AG08396 (cell line): Measurements from ENCODE around the gene CNTNAP3B.
"Not testable (repeated sequence)": the region's sequence is repeated elsewhere in the genome, so short reads cannot be mapped to it uniquely, and the experiment has no call there.

Source experiments
- DNase-seq: peaks from one replicate; pipeline ENCODE4 v3.0.0; 2012; ENCODE audit warnings: low spot score, mixed read lengths

The CNTNAP3B gene

DNA sequence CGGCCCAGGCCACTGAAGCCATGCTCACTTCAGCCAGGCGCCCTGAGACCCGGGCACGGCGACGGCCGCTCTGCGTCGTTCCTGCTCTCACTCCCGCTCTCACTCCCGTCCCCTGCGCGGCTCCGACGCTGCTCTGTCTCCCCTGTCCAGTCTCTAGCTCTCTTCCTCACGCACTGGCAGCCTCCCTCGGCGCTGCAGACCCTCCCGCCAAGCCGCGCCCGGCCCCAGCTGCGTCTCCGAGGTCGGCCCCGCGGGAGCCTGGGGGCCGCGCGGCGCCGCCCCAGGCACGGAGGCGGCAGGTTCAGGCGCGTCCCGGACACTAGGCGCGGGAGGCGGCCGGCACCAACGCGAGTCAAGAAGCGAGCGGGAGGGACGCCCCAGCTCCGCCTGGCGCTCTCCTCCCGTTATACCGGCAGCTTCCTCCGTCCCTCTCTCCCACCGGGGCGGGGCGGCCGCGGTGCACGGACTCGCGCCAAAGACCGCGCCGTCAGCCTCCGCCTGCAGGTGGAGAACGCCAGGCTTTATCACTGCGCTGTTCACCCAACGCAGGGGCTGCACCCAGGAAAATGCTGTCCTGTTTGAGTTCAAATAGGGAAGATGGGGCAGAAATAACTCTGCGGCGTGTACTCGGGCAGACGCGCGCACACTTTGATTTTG is at the start of gene CNTNAP3B:
Gene CNTNAP3B (minus strand): TSS at position 354 of the 657 bp plus-strand sequence. CDS start 332 bp downstream, at position 22.
- not testable (repeated sequence) for DNase-seq

- DNase-seq, result not testable (repeated sequence)
These were observed 31.1 kb upstream of the CNTNAP3B start for GRCh38 chr9:42160299-42160698.

DNA sequence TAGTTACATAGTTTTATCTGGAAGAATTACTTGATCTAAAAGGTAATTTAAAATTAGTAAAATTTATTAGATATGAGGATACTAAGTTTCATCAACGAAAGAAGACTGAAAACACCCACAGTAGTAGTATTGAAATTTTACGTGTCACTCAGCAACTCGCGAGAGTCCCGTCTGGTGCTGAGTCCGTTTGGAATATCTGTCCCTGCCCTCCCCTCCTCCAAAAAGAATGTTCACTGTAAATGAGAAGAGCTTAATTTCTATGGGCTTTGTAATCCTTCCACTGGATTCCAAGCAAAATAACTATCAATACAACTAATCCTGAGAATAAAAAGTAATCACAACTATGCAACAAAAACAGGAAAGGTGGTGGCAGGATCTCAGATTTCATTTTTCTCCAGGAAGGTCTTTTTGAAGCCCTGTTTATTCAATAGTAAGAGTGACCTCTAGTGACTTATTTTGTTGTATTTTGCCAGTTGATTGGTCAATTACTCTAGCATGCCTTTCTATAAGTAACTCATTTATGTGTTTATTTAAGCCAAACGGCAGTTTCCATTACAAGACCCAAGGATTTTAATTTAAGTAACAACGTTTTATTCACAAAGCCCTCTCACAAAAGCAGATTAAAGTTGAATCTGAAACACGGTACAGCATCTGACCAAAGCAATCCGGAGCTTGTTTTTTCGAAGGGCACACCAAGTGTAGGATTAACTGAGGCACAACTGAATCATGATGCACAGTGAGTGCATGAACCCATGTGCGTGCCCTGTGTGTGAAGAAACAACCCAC is 2.0 kb downstream of the CNTNAP3B start:
- DNase-seq, result not testable (repeated sequence)

GRCh38 chr9:42121007-42121406 is 8.2 kb downstream of the CNTNAP3B start:
- DNase-seq, result not testable (repeated sequence)

GRCh38 chr9:42095929-42096328 is 33.3 kb downstream of the CNTNAP3B start:
- DNase-seq, result not testable (repeated sequence)

GRCh38 chr9:42084559-42084952 is 44.7 kb downstream of the CNTNAP3B start:
- not testable (repeated sequence) for DNase-seq

- not testable (repeated sequence) for DNase-seq
These were observed 45.2 kb downstream of the CNTNAP3B start for GRCh38 chr9:42083877-42084558.

- not testable (repeated sequence) for DNase-seq
These were observed 48.9 kb downstream of the CNTNAP3B start for GRCh38 chr9:42080376-42080775.

DNA sequence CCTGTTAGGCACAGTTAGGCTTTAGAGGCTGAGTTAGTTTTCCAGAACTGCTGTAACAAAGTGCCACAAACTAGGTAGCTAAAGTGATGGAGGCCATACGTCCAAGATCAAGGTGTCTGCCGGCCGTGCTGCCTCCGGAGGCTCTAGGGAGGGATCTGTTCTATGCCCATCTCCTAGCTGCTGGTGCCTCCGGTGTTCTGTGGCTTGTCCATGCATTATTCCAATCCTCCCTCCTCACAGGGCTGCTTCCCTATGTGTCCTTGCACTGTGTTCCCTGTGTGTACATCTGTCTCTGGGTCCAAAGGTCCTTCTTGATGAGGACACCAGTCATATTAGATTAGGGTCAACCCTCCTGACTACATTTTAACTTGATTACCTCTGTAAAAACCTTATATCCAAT is 54.4 kb downstream of the CNTNAP3B start:
- not testable (repeated sequence) for DNase-seq

GRCh38 chr9:42071026-42071425 is 58.2 kb downstream of the CNTNAP3B start:
- not testable (repeated sequence) for DNase-seq

DNA sequence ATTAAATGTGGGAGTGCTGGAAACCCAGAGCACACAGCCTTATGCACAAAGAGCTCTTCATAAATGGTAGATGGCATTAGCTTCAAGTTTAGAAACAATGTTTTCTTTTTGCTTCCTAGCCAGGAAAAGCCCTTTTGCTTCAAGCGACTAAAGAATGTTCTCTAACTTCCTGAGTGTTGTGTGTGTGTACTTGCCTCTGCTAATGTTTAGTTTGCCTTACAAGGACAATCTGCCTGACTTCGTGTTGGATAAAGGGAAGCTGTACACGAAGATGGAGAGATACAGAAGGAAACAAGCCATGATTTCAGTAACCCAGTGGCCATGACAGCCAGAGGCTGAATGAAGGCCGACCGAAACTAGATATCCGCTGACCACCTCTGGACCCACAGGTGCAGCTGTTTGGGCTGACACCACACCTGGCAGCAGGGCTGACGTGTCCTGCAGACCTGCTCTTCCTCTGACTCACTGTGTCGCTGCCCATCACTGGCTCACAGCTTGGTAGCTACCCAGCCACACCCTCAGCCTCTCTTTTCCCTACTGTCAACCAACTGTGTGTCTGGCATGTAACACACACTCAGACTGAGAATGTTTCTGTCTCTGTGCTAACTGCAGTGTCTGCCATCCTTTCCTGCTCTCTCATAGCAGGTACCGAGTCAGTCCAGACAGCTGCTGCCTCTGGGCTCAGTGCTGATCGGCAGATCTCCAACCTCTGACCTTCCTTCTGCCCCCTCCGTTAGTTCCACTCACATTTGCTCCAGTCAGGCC is 59.0 kb downstream of the CNTNAP3B start:
- DNase-seq, result not testable (repeated sequence)

DNA sequence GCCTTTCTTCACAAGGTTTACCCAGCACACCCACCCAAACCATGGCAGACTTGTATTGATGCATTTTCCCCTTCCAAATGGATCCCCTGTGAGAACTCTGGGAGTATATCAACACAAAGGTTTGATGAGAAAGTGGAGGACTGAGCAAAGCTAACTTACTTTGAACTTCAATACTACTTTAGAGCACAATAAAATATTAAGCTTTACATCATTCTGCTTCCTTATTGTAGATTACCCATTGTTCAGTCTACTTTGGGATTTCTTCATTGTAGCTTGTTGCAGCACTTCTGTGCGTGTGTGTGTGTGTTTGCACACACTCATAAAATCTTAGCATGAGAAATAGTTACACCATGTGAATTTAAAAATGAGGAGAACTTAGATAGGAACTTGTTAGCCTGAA is 75.4 kb downstream of the CNTNAP3B start:
- not testable (repeated sequence) for DNase-seq

DNA sequence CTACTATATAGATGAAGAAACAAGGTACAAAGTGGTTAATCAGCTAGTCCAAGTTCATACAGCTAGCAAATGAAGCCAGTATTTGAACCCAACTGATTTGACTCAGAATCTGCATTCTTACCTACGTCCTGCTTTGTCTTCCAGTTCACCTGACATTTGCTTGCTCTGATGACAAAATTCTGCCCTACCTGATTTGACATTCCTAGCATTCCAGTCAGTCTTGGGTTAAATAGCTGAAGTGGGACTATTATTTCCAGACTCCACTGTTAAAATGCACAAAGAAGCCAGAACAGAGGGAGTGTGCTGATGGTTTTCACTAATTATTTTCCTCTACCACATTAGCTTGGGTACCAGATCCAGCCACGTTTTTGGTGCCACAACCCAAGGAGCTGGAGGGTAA is 78.5 kb downstream of the CNTNAP3B start:
- DNase-seq, result not testable (repeated sequence)

GRCh38 chr9:42044422-42045010 is 84.7 kb downstream of the CNTNAP3B start:
- not testable (repeated sequence) for DNase-seq

- DNase-seq, result not testable (repeated sequence)
These were observed 95.7 kb downstream of the CNTNAP3B start for GRCh38 chr9:42033541-42033940.

GRCh38 chr9:42020639-42021038 is 108.6 kb downstream of the CNTNAP3B start:
- not testable (repeated sequence) for DNase-seq

GRCh38 chr9:42018220-42018922 is 110.9 kb downstream of the CNTNAP3B start:
- DNase-seq, result not testable (repeated sequence)

DNA sequence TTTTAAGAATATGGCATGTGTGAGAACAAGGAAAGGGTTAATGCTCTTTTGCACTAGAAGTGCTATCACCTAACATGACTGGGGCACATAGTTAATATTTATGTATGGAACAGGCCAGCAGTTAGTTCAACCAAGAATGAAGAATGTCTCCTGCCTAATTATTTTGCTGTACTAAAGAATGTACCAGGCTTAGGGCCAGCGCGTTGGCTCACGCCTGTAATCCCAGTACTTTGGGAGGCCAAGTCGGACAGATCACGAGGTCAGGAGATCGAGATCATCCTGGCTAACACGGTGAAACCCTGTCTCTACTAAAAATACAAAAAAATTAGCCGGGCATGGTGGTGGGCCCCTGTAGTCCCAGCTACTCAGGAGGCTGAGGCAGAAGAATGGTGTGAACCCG is 114.9 kb downstream of the CNTNAP3B start:
- not testable (repeated sequence) for DNase-seq

DNA sequence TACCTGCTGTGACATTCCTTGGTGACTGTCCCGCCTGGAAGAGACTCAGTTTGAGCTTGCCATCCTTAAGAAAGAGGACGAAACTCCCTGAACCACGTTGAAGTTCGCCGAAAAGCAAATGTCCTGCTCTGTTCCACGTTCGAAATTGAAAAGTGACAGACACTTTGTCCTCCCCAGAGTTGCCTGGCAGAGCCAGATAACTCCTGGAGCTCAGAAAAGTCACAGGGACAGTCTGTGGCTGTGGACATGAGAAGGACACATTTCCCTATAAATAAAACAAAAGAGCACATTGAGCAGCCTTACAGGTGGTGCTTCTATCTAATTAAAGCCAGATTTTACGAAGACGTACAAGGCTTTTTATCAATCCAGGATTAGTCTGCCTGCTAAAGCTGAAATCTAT is 137.6 kb downstream of the CNTNAP3B start:
- DNase-seq, result not testable (repeated sequence)

DNA sequence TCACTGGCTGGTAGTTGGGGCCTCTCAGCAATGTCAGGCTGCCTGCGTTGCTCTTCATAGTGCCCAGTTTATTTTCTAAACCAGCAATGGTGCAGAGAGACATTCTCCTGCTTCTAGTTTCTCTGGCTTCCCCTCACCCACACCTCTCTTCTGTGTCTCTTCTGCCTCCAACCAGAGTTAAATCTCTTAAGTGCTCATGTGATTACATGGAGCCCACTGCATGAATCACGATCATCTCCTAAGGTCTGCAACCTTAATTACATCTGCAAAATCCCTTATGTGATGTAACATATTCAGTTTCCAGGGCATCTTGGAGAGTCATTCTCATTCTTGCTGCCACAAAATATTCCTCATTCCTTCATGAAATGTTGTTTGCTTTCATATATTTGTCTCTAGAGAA is 149.0 kb downstream of the CNTNAP3B start:
- not testable (repeated sequence) for DNase-seq
